ENCODE data around the gene TSPAN3. TPM values are rescaled to one million over a fixed set of nuclear protein-coding genes. Genes with fewer than 3 reads are reported as not detected.

The TSPAN3 gene
- total and polyA plus RNA-seq, 4 donors: 339 to 494 (median 450) TPM

DNA sequence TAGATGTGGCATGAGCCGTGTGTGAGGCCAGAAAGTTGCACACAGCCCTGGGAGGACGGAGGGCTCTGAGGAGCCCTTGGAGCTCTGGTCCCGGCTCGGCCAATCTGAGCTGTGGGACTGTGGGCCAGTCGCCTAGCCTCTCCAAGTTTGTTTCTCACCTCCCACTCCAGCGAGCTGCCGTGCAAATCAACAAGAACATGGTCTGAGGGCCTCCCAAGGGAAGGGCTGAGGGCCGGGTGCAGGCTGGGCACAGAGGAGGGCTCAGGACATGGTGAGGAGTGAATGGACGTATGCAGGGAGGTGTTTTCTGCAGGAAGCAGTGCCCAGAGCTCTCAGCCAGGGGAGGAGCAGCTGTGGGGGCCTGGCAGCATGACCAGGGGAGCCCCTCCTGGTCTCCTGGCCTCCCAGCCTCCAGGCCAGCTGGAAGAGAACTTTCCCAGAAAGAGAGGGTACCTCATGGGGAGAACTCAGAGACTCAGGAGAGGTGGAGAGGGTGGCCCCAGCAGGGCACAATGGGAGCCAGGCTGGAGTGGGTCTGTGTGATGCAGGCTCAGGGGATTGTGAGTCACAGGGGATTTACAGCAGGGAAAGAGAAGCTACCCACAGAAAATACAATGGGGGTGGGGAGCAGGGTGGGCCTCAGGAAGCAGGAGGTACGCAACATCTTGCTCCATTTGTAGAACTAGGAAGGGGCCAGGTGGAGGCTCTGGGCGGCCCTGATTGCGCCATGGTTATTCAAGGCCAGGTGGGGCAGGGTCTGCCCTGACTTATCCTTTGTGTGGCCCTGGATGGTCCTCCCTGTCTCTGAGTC lies 51.2 kb downstream of the TSPAN3 start:
- DNase-seq (no peak), ATAC-seq (ENCODE audit: insufficient read depth, low FRiP score) (no peak)
- no peaks in the 10 kb centered on the region for H3K9me3 ChIP-seq (ENCODE audit: control insufficient read depth in 4 of 4, insufficient read depth in 3 of 4, low read length in 3 of 4)
- H3K9ac ChIP-seq (ENCODE audit: insufficient read depth in 1 of 2, low read length in 2 of 2): no peak overlapping the region
- H3K27ac ChIP-seq (ENCODE audit: low read depth in 1 of 2, low read length in 1 of 2): no peak overlapping the region
- H3K36me3 ChIP-seq (ENCODE audit: control insufficient read depth in 4 of 4, insufficient read depth in 4 of 4, low read length in 4 of 4): no peaks in the 10 kb centered on the region
- no peaks in the 10 kb centered on the region for H3K27me3 ChIP-seq (ENCODE audit: control insufficient read depth in 3 of 3, insufficient read depth in 3 of 3, low read length in 2 of 3)
- no peak overlapping the region for H3K4me3 ChIP-seq
- 72 to 73% methylated on average over 12 of the region's 12 CpGs for WGBS, 2 donors
- TF ChIP-seq, protein P1, sequence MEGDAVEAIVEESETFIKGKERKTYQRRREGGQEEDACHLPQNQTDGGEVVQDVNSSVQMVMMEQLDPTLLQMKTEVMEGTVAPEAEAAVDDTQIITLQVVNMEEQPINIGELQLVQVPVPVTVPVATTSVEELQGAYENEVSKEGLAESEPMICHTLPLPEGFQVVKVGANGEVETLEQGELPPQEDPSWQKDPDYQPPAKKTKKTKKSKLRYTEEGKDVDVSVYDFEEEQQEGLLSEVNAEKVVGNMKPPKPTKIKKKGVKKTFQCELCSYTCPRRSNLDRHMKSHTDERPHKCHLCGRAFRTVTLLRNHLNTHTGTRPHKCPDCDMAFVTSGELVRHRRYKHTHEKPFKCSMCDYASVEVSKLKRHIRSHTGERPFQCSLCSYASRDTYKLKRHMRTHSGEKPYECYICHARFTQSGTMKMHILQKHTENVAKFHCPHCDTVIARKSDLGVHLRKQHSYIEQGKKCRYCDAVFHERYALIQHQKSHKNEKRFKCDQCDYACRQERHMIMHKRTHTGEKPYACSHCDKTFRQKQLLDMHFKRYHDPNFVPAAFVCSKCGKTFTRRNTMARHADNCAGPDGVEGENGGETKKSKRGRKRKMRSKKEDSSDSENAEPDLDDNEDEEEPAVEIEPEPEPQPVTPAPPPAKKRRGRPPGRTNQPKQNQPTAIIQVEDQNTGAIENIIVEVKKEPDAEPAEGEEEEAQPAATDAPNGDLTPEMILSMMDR (IDR thresholded peaks at IDR 0.05; ENCODE audit: control extremely low read depth, extremely low read depth): no peak
- no peaks in the 10 kb centered on the region for H3K4me1 ChIP-seq (ENCODE audit: control insufficient read depth in 5 of 5, insufficient read depth in 5 of 5, low read length in 5 of 5)

DNA sequence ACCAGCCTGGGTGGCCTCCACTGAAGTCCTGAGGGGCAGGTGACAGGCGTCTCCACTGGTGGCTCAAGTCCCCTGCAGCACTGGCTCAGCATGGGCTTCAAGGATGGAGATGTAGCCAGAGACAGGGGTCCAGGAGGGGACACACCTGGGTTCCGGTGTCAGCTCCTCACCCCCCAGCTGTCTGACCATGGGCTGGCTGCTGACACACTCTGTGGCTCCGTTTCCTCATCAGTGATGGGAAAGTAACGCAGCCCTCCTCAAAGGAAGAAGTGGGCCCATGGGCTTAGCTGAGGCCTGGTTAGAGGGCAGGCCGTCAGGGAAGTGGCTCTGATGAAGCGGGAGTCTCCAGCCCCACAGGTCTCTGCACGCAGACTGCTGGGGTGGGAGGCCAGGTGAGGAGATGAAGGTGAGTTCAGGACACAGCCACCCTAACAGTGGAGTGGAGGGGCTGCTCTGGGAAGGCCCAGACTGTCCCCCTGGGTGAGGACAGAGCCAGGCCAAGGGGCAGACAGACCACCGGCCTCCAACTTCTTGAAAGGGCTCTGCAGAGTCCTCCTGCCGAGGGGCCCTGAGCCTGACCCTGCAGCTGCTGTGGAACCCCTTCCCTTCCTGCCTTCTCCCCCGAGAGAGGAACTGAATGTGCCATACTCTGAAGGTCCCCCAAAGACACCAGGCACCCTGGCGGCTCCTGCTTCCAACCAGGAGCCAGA lies 52.0 kb downstream of the TSPAN3 start:
- TF ChIP-seq, protein P1 (IDR thresholded peaks at IDR 0.05; ENCODE audit: control extremely low read depth, extremely low read depth): no peak
- no peaks in the 10 kb centered on the region for H3K27me3 ChIP-seq (ENCODE audit: control insufficient read depth in 3 of 3, insufficient read depth in 3 of 3, low read length in 2 of 3)
- no peak overlapping the region for H3K4me3 ChIP-seq
- H3K36me3 ChIP-seq (ENCODE audit: control insufficient read depth in 4 of 4, insufficient read depth in 4 of 4, low read length in 4 of 4): no peaks in the 10 kb centered on the region
- H3K4me1 ChIP-seq (ENCODE audit: control insufficient read depth in 5 of 5, insufficient read depth in 5 of 5, low read length in 5 of 5): no peaks in the 10 kb centered on the region
- no peaks in the 10 kb centered on the region for H3K9me3 ChIP-seq (ENCODE audit: control insufficient read depth in 4 of 4, insufficient read depth in 3 of 4, low read length in 3 of 4)
- WGBS, 2 donors: 58 to 79% methylated on average over 11 of the region's 11 CpGs
- H3K9ac ChIP-seq (ENCODE audit: insufficient read depth in 1 of 2, low read length in 2 of 2): no peak overlapping the region
- DNase-seq: no peak
- H3K27ac ChIP-seq (ENCODE audit: low read depth in 1 of 2, low read length in 1 of 2): no peak overlapping the region
- no peak for ATAC-seq (ENCODE audit: insufficient read depth, low FRiP score)

DNA sequence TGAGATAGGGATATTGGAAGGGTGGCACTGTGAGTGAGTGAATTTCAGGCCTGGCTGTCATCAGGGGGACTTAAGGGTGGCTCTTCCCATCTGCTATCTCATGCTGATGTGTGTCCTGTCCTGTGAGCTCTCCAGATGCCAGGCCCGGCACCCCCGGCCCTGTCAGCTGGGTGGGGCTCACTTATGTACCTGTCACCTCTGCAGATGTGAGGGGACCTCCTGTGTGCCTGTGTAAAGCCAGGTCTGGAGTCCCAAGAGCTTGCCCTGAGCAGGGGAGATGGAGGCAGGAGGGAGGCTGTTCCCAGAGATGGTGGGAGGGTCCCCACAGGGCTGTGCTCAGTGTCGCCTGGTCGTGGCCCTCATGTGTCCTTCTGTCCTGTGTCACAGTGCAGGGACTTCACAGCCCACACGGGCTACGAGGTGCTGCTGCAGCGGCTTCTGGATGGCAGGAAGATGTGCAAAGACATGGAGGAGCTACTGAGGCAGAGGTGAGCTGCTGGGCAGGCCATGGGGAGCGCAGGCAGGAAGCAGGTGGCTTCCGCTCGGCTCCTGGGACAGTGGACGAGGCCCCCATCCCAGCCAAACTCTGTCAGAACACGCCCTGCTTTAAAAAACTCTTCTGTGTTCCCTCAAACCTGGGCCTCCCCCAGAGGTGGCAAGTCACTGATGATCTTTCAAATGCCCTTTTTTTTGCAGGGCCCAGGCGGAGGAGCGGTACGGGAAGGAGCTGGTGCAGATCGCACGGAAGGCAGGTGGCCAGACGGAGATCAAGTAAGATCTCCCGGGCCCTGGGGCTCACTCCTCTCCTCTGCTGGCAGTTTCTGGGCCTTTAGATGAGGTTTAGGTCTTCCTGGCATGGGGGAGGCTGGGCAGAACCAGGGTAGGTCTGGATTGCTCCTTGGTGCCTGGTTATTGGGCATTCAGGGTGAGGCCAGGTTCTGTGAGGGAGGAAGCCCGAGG lies 52.9 kb downstream of the TSPAN3 start:
- 89 to 93% methylated on average over 20 of the region's 20 CpGs for WGBS, 2 donors
- Histone ChIP-seq H3K4me3 (no peak overlapping the region), H3K9ac (ENCODE audit: insufficient read depth in 1 of 2, low read length in 2 of 2) (no peak overlapping the region), H3K27ac (ENCODE audit: low read depth in 1 of 2, low read length in 1 of 2) (no peak overlapping the region), H3K4me1 (ENCODE audit: control insufficient read depth in 5 of 5, insufficient read depth in 5 of 5, low read length in 5 of 5) (no peaks in the 10 kb centered on the region), H3K9me3 (ENCODE audit: control insufficient read depth in 4 of 4, insufficient read depth in 3 of 4, low read length in 3 of 4) (no peaks in the 10 kb centered on the region), H3K27me3 (ENCODE audit: control insufficient read depth in 3 of 3, insufficient read depth in 3 of 3, low read length in 2 of 3) (no peaks in the 10 kb centered on the region), H3K36me3 (ENCODE audit: control insufficient read depth in 4 of 4, insufficient read depth in 4 of 4, low read length in 4 of 4) (no peaks in the 10 kb centered on the region)
- ATAC-seq (ENCODE audit: insufficient read depth, low FRiP score) (no peak), DNase-seq (no peak)
- TF ChIP-seq, protein P1 (IDR thresholded peaks at IDR 0.05; ENCODE audit: control extremely low read depth, extremely low read depth): no peak

All from lung (tissue), 12 donors.